Breast epithelium (tissue), 4 donors: ENCODE measurements around the gene CEP44. TPM values are rescaled to one million over a fixed set of nuclear protein-coding genes. Genes with fewer than 3 reads are reported as not detected.
"Not testable (repeated sequence)": the region's sequence is repeated elsewhere in the genome, so short reads cannot be mapped to it uniquely, and the experiment has no call there.

Experiments
- DNase-seq, 2 donors: peaks; one replicate each; pipeline ENCODE4 v3.0.0-alpha.2; 2019; ENCODE audit warnings: low spot score in 2 of 2
- H3K27ac ChIP-seq, 2 donors: fragments of 200-600 bp; sonication (generic) in 1 of 2; one replicate each; pipeline ENCODE4 v1.5.1; 2016 to 2019; ENCODE audit warnings: mild to moderate bottlenecking in 1 of 2
- H3K27me3 ChIP-seq, 2 donors: fragments of 200-600 bp; sonication (generic) in 1 of 2; one replicate each; pipeline versions ENCODE4 v1.5.1 to v1.6.0; 2017 to 2019; ENCODE audit warnings: control low read depth in 1 of 2, mild to moderate bottlenecking in 1 of 2
- H3K36me3 ChIP-seq: fragments of 200-600 bp; one replicate; pipeline ENCODE4 v1.5.1; 2019
- H3K4me1 ChIP-seq, 2 donors: fragments of 200-600 bp; sonication (generic); one replicate each; pipeline ENCODE4 v1.5.1; 2016 to 2019; ENCODE audit warnings: control low read depth in 1 of 2
- H3K4me3 ChIP-seq, 3 donors: fragments of 200-600 bp; sonication (generic); 1 replicate in 2 of 3; 2 replicates in 1 of 3; pipeline ENCODE4 v1.5.1; 2016 to 2019; ENCODE audit warnings: mild to moderate bottlenecking in 3 of 3, moderate library complexity in 2 of 3
- H3K9me3 ChIP-seq, 2 donors: fragments of 200-600 bp; sonication (generic) in 1 of 2; one replicate each; pipeline ENCODE4 v1.5.1; 2016 to 2019; ENCODE audit warnings: control low read depth in 1 of 2
- POLR2A ChIP-seq: fragments of 450-650 bp; IDR thresholded peaks from one replicate; pipeline ENCODE4 v1.6.1; 2016; ENCODE audit warnings: antibody characterized with exemption, mild to moderate bottlenecking, moderate library complexity
- POLR2AphosphoS5 ChIP-seq, 3 donors: sonication (generic); formaldehyde crosslinking; IDR thresholded peaks; one replicate each; pipeline ENCODE4 v1.6.1; 2017; ENCODE audit warnings: antibody characterized with exemption in 3 of 3
- intact Hi-C: fragments of 100-400 bp; cut with DNase I; formaldehyde crosslinking; loops from one replicate; pipeline ENCODE4 v1.15.1; 2023; ENCODE audit warnings: low total_unique reads
- total RNA-seq, 3 donors: library from RNA; depleted of rRNA; stranded (reverse); fragments of >200 nt; gene quantifications; one replicate each; pipeline ENCODE4 v1.1.0, GENCODE V29; 2016
- TF ChIP-seq, protein P1 (sequence below), 3 donors: fragments of 450-650 bp; IDR thresholded peaks; one replicate each; pipeline ENCODE4 v1.5.1; 2016 to 2017; ENCODE audit warnings: antibody characterized with exemption in 3 of 3, mild to moderate bottlenecking in 3 of 3, moderate library complexity in 3 of 3

CEP44 gene
- total RNA-seq, 3 donors from 2014 or later: 12.2 to 30.9 (median 19.7) TPM

DNA sequence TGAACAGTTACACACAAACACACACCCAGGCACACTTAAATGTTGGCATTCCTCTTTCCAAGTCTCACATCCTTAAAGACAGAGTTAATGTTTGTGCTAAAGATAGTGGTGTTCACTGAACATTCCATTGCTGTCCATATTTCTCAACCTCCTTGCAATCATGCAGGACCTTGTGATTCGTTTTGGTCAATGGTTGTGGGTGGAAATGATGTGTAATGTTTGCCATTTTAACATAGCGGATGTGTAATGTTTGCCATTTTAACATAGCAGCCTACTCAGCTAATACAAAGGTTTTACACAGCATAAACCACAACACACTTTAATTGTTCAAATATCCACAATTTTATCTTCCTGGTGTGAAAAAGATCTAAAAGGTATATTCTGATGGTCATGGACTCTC, 93.9 kb downstream of the CEP44 start:
- TF ChIP-seq POLR2A (no peak), POLR2AphosphoS5 (IDR thresholded peaks at IDR 0.05) (no peak)
- TF ChIP-seq, protein P1, sequence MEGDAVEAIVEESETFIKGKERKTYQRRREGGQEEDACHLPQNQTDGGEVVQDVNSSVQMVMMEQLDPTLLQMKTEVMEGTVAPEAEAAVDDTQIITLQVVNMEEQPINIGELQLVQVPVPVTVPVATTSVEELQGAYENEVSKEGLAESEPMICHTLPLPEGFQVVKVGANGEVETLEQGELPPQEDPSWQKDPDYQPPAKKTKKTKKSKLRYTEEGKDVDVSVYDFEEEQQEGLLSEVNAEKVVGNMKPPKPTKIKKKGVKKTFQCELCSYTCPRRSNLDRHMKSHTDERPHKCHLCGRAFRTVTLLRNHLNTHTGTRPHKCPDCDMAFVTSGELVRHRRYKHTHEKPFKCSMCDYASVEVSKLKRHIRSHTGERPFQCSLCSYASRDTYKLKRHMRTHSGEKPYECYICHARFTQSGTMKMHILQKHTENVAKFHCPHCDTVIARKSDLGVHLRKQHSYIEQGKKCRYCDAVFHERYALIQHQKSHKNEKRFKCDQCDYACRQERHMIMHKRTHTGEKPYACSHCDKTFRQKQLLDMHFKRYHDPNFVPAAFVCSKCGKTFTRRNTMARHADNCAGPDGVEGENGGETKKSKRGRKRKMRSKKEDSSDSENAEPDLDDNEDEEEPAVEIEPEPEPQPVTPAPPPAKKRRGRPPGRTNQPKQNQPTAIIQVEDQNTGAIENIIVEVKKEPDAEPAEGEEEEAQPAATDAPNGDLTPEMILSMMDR (IDR thresholded peaks at IDR 0.05): no peak
- intact Hi-C loops: no loop called here
- Histone ChIP-seq H3K4me1 (no peaks in the 10 kb centered on the region), H3K36me3 (no peaks in the 10 kb centered on the region), H3K27me3 (no peaks in the 10 kb centered on the region), H3K9me3 (no peaks in the 10 kb centered on the region), H3K27ac (no peak overlapping the region), H3K4me3 (no peak overlapping the region)
- DNase-seq: no peak

DNA sequence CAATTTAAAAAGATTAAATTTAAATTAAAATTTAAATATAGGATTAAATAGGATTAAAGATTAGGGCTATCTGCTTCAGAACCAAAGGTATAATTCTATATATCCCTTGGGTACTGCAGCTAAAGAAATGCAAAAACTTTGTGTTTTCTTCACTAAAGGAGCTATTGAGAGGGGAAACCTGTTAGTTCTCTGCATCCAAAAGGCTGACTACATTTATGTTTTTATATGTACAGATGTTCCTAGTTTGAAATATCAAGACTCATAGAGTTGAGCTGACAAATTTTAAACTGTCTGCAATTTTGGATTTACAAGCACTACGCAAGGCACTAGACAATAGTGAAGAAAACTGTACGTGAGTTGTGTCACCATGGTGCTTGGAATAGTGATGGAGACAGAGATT, 95.2 kb downstream of the CEP44 start:
- Histone ChIP-seq H3K27me3 (no peaks in the 10 kb centered on the region), H3K4me1 (no peaks in the 10 kb centered on the region), H3K27ac (no peak overlapping the region), H3K4me3 (no peak overlapping the region), H3K36me3 (no peaks in the 10 kb centered on the region), H3K9me3 (no peaks in the 10 kb centered on the region)
- no peak for DNase-seq
- intact Hi-C loops: no loop called here
- TF ChIP-seq, protein P1 (IDR thresholded peaks at IDR 0.05): no peak
- TF ChIP-seq POLR2AphosphoS5 (IDR thresholded peaks at IDR 0.05) (no peak), POLR2A (no peak)

DNA sequence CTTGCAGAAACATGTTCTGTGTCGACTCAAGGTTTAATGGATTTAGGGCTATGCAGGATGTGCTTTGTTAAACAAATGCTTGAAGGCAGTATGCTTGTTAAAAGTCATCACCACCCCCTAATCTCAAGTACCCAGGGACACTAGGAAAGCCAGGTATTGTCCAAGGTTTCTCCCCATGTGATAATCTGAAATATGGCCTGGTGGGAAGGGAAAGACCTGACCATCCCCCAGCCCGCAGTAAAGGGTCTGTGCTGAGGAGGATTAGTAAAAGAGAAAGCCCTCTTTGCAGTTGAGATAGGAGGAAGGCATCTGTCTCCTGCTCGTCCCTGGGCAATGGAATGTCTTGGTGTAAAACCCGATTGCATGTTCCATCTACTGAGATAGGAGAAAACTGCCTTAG, 96.5 kb downstream of the CEP44 start:
- H3K36me3 ChIP-seq, H3K4me1 ChIP-seq, DNase-seq, H3K9me3 ChIP-seq, H3K27ac ChIP-seq, H3K4me3 ChIP-seq, H3K27me3 ChIP-seq, intact Hi-C loops: not testable (repeated sequence)

DNA sequence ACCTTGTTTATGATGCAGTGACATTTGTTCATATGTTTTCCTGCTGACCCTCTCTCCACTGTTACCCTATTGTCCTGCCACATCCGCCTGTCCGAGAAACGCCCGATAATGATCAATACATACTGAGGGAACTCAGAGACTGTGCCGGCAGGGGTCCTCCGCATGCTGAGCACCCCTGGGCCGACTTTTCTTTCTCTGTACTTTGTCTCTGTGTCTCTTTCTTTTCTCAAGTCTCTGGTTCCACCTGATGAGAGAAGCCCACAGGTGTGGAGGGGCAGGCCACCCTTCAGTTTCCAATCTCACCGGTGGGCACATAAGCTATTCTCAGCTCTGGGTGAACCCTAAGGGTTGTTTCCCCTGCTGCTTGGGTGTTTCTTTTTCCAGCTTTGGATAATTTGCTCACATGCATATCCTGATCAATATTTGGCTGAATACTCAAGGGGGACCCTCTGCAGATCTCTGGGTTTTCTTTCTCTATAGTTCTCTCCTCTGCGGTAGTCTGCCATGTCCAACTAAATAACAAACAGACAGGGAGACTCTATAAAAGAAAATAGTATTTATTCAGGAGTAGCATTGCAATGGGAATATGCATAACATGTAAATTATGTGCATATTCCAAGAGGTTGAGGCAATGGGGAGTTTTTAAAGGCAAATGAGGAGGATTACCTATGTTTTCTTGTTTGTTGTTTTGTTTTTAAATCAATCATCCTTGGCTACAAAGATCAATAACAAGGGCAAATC, 97.2 kb downstream of the CEP44 start:
- H3K36me3 ChIP-seq: no peaks in the 10 kb centered on the region
- no peaks in the 10 kb centered on the region for H3K27me3 ChIP-seq

DNA sequence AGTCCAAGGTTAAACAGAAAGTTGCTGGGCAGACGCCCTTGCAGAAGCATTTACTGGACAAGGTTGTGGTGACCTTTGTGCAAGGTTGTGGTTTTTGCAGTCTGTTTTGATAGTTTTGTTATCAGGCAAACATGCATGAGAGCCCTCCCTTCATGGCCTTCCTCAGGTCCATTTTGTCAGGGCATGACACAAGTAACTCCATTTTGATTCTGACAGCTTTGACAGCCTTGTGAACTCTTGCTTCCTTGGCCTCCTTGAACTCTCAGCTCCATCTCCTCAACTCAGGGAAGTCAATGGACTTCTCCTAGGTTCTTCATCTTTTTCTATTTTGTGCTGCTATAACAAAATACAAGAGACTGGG, 97.7 kb downstream of the CEP44 start:
- H3K27ac ChIP-seq: no peak overlapping the region
- intact Hi-C loops: no loop called here
- H3K4me1 ChIP-seq: no peaks in the 10 kb centered on the region
- no peak for DNase-seq
- H3K36me3 ChIP-seq: no peaks in the 10 kb centered on the region
- no peaks in the 10 kb centered on the region for H3K27me3 ChIP-seq
- no peaks in the 10 kb centered on the region for H3K9me3 ChIP-seq
- TF ChIP-seq, protein P1 (IDR thresholded peaks at IDR 0.05): no peak
- no peak for TF ChIP-seq POLR2AphosphoS5 (IDR thresholded peaks at IDR 0.05)
- no peak for TF ChIP-seq POLR2A
- no peak overlapping the region for H3K4me3 ChIP-seq

More for the DNA sequence above, 97.2 kb downstream of the CEP44 start:
- DNase-seq: no peak
- no peak overlapping the region for H3K27ac ChIP-seq
- H3K9me3 ChIP-seq: no peaks in the 10 kb centered on the region
- no peak for TF ChIP-seq POLR2A
- no peak overlapping the region for H3K4me3 ChIP-seq
- H3K4me1 ChIP-seq: no peaks in the 10 kb centered on the region
- intact Hi-C loops: no loop called here

Other genes with a start within 250 kb of the CEP44 start
- gene FBXO8, start 244 bp upstream of the CEP44 start, total RNA-seq: 10 to 100 TPM; 29.2 to 49.0 (median 35.2) TPM
- 100 to 1,000 TPM in 1 of 3 donors, 10 to 100 TPM in 1, 1 to 10 TPM in 1; 9.8 to 137 (median 10.5) TPM for gene HPGD, start 238.6 kb downstream of the CEP44 start, total RNA-seq